HS-5 (cell line): ENCODE measurements around the gene FLAD1.
"Not testable (repeated sequence)": the region's sequence is repeated elsewhere in the genome, so short reads cannot be mapped to it uniquely, and the experiment has no call there.

Source experiments
- DNase-seq: peaks from one replicate; pipeline ENCODE4 v3.0.0-alpha.2; 2012; ENCODE audit warnings: low read depth

Gene FLAD1

GRCh38 chr1:154969246-154969645, 13.9 kb upstream of the FLAD1 start:
- no peak for DNase-seq

GRCh38 chr1:154969860-154970452, 13.2 kb upstream of the FLAD1 start:
- DNase-seq = no peak

- DNase-seq = peak; percentile 82
Observed at GRCh38 chr1:154970631-154971340, 12.4 kb upstream of the FLAD1 start, which contains the start of gene SHC1. TSS of gene SHC1 (minus strand) at chr1:154970747. CDS start at chr1:154970526, 221 bp downstream.

- no peak for DNase-seq
Observed at GRCh38 chr1:154971341-154971998, 11.7 kb upstream of the FLAD1 start.

- DNase-seq = no peak
Observed at GRCh38 chr1:154972213-154972516, 11.0 kb upstream of the FLAD1 start.

- peak; percentile 93 for DNase-seq
Observed at GRCh38 chr1:154972517-154973343, 10.4 kb upstream of the FLAD1 start.

GRCh38 chr1:154973344-154974101, 9.6 kb upstream of the FLAD1 start:
- DNase-seq = peak; percentile 96

- peak; percentile 100 for DNase-seq
Observed at GRCh38 chr1:154974102-154974807, 8.9 kb upstream of the FLAD1 start, which contains the start of gene CKS1B. TSS of gene CKS1B (plus strand) at chr1:154974681. CDS start at chr1:154974746, 65 bp downstream.

- DNase-seq = peak; percentile 95
Observed at GRCh38 chr1:154974808-154975408, 8.2 kb upstream of the FLAD1 start.

GRCh38 chr1:154975409-154976059, 7.6 kb upstream of the FLAD1 start:
- no peak for DNase-seq

GRCh38 chr1:154977762-154978161, 5.4 kb upstream of the FLAD1 start:
- DNase-seq = not testable (repeated sequence)

GRCh38 chr1:154978360-154978759, 4.8 kb upstream of the FLAD1 start:
- DNase-seq = no peak

- no peak for DNase-seq
Observed at GRCh38 chr1:154982341-154982740, 803 bp upstream of the FLAD1 start.

GRCh38 chr1:154983776-154984466, 777 bp downstream of the FLAD1 start:
- no peak for DNase-seq

GRCh38 chr1:154986736-154987135, 3.6 kb downstream of the FLAD1 start:
- DNase-seq = not testable (repeated sequence)

GRCh38 chr1:154987326-154987725, 4.2 kb downstream of the FLAD1 start:
- DNase-seq = no peak

GRCh38 chr1:154988058-154988954, 5.2 kb downstream of the FLAD1 start:
- DNase-seq = no peak

GRCh38 chr1:154989195-154989860, 6.2 kb downstream of the FLAD1 start:
- DNase-seq = no peak
